SK-N-SH (cell line): Measurements from ENCODE around the gene DHRS1. TPM values are rescaled to one million over a fixed set of nuclear protein-coding genes. Genes with fewer than 3 reads are reported as not detected.

Experiments
- CTCF ChIA-PET: fragments of 300-600, 350-600 bp; formaldehyde crosslinking; extraction: SDS; loops from one replicate; lab custom pipeline; 2021; lab: Yijun Ruan, JAX
- POLR2A ChIA-PET: fragments of 350-600 bp; sonication (Branson Sonifier 250); formaldehyde crosslinking; extraction: SDS; loops from one replicate; lab custom pipeline; 2020; ENCODE audit warnings: antibody characterized with exemption, inconsistent platforms; lab: Yijun Ruan, JAX
- DNase-seq: peaks from one replicate; pipeline ENCODE4 v3.0.0; 2012
- H2AFZ ChIP-seq: fragments of 200-600 bp; sonication (generic); 2 replicates; pipeline ENCODE4 v1.8.1; 2016; ENCODE audit warnings: antibody characterized with exemption, mild to moderate bottlenecking, low read depth
- H3F3A ChIP-seq: fragments of 200-600 bp; sonication (generic); replicated peaks from 2 replicates; pipeline ENCODE3; 2016; ENCODE audit warnings: antibody characterized with exemption, mild to moderate bottlenecking; ENCODE audit not compliant: insufficient read depth
- H3K27ac ChIP-seq, 2 experiments: fragments of 200-500 bp in 1 of 2; fragments of 200-600 bp in 1 of 2; sonication (Bioruptor generic) in 1 of 2; sonication (generic), shearing (Covaris generic) in 1 of 2; 2 replicates each; pipeline versions ENCODE4 v1.5.1 to v1.6.1; 2014 to 2016; ENCODE audit warnings: low read depth in 2 of 2, inconsistent platforms in 1 of 2, low read length in 1 of 2, mild to moderate bottlenecking in 1 of 2, mixed read lengths in 1 of 2
- H3K27me3 ChIP-seq: fragments of 200-600 bp; sonication (generic), shearing (Covaris generic); 2 replicates; pipeline ENCODE4 v1.6.1; 2016; ENCODE audit warnings: mixed run types; ENCODE audit not compliant: insufficient read depth
- H3K36me3 ChIP-seq, 2 experiments: fragments of 200-500 bp in 1 of 2; fragments of 200-600 bp in 1 of 2; sonication (Bioruptor generic) in 1 of 2; sonication (generic) in 1 of 2; replicated peaks in 1 of 2; 2 replicates each; pipeline versions ENCODE3 to v1.5.1; 2014 to 2016; ENCODE audit warnings: low read length in 1 of 2, mild to moderate bottlenecking in 1 of 2; ENCODE audit not compliant: insufficient read depth in 2 of 2, control insufficient read depth in 1 of 2
- H3K4me1 ChIP-seq, 2 experiments: fragments of 200-500 bp in 1 of 2; fragments of 200-600 bp in 1 of 2; sonication (Bioruptor generic) in 1 of 2; sonication (generic), shearing (Covaris generic) in 1 of 2; 2 replicates each; pipeline versions ENCODE4 v1.5.1 to v1.6.1; 2014 to 2016; ENCODE audit warnings: low read depth in 1 of 2, low read length in 1 of 2, mixed run types in 1 of 2; ENCODE audit not compliant: insufficient read depth in 2 of 2, control insufficient read depth in 1 of 2
- H3K4me2 ChIP-seq: fragments of 200-600 bp; sonication (generic), shearing (Covaris generic); 2 replicates; pipeline ENCODE4 v1.6.1; 2017; ENCODE audit warnings: mixed run types
- H3K4me3 ChIP-seq, 2 experiments: fragments of 200-500 bp in 1 of 2; fragments of 200-600 bp in 1 of 2; sonication (Bioruptor generic) in 1 of 2; sonication (generic), shearing (Covaris generic) in 1 of 2; 2 replicates each; pipeline versions ENCODE4 v1.5.1 to v1.8.1; 2014 to 2016; ENCODE audit warnings: low read depth in 2 of 2, inconsistent platforms in 1 of 2, low read length in 1 of 2, mild to moderate bottlenecking in 1 of 2, mixed read lengths in 1 of 2, moderate library complexity in 1 of 2
- H3K79me2 ChIP-seq: fragments of 200-600 bp; sonication (generic); 2 replicates; pipeline ENCODE4 v1.8.1; 2017; ENCODE audit warnings: mild to moderate bottlenecking; ENCODE audit not compliant: insufficient read depth
- H3K9ac ChIP-seq: fragments of 200-600 bp; sonication (generic); 2 replicates; pipeline ENCODE4 v1.6.1; 2017; ENCODE audit warnings: mixed run types
- H3K9me2 ChIP-seq: fragments of 200-600 bp; sonication (generic); 2 replicates; pipeline ENCODE4 v1.6.1; 2017; ENCODE audit warnings: mixed run types
- H3K9me3 ChIP-seq: fragments of 200-600 bp; sonication (generic); 2 replicates; pipeline ENCODE4 v1.6.1; 2017; ENCODE audit warnings: mixed run types, mild to moderate bottlenecking, moderate library complexity
- H4K20me1 ChIP-seq: fragments of 200-600 bp; sonication (generic); 2 replicates; pipeline ENCODE4 v1.6.1; 2017; ENCODE audit warnings: mild to moderate bottlenecking, mixed run types; ENCODE audit not compliant: insufficient read depth
- FOSL2 ChIP-seq: IDR thresholded peaks from 2 replicates; pipeline ENCODE4 v1.4.0; 2012; ENCODE audit warnings: low read depth, mild to moderate bottlenecking, moderate library complexity, borderline replicate concordance
- FOXM1 ChIP-seq: IDR thresholded peaks from 2 replicates; pipeline ENCODE4 v1.4.0; 2012; ENCODE audit warnings: low read depth, mild to moderate bottlenecking
- GABPA ChIP-seq: IDR thresholded peaks from 2 replicates; pipeline ENCODE4 v1.4.0; 2012; ENCODE audit warnings: low read depth, mild to moderate bottlenecking
- IRF3 ChIP-seq: fragments of 150-350 bp; IDR thresholded peaks from 2 replicates; pipeline ENCODE4 v1.6.1; 2016; ENCODE audit warnings: mild to moderate bottlenecking, low read depth, low read length
- MAX ChIP-seq: IDR thresholded peaks from 2 replicates; pipeline ENCODE4 v1.4.0; 2012; ENCODE audit warnings: low read depth
- MEF2A ChIP-seq: IDR thresholded peaks from 2 replicates; pipeline ENCODE4 v1.4.0; 2012; ENCODE audit warnings: low read depth, borderline replicate concordance
- NFIC ChIP-seq: IDR thresholded peaks from 2 replicates; pipeline ENCODE4 v1.4.0; 2012; ENCODE audit warnings: borderline replicate concordance
- POLR2AphosphoS5 ChIP-seq: IDR thresholded peaks from 2 replicates; pipeline ENCODE4 v1.6.1; 2012; ENCODE audit warnings: low read depth, low read length
- RFX5 ChIP-seq: IDR thresholded peaks from 2 replicates; pipeline ENCODE4 v1.6.1; 2012; ENCODE audit warnings: mild to moderate bottlenecking, improper control_type of control experiment, low read length
- TEAD4 ChIP-seq: IDR thresholded peaks from 2 replicates; pipeline ENCODE4 v1.4.0; 2012; ENCODE audit warnings: mild to moderate bottlenecking, borderline replicate concordance; ENCODE audit not compliant: insufficient read depth
- ZBTB33 ChIP-seq: IDR thresholded peaks from 2 replicates; pipeline ENCODE4 v1.4.0; 2012; ENCODE audit warnings: low read depth, borderline replicate concordance
- WGBS: methylation state at CpG from one replicate; pipeline ENCODE4 v1.1.6; 2017; ENCODE audit warnings: low lambda C conversion rate; 5-methylcytosine and 5-hydroxymethylcytosine counted together
- polyA plus RNA-seq, 3 experiments: library from polyadenylated mRNA; depleted of rRNA; stranded (reverse); fragments of >200 nt; gene quantifications; 2 replicates each; pipeline ENCODE4 v1.2.3, GENCODE V29; 2012

DHRS1 gene
- polyA plus RNA-seq, 1 of the 3 experiments (the other 2 are of a cell fraction) = 65.4 TPM

GRCh38 chr14:24271134-24271833 is 28.3 kb downstream of the DHRS1 start, which contains the start of gene RABGGTA (continued):
- TF ChIP-seq TEAD4 = no peak
- TF ChIP-seq, all 33 proteins: peak for 16

- H3K79me2 ChIP-seq = no peaks in the 10 kb centered on the region; the same call in 1 of the 2 replicates
- ChIA-PET POLR2A (interaction anchor here (0.7 to 1.7 kb wide), 11 partner anchors 9 to 157 kb away, joined by 3 to 23 read pairs (median 5); partner anchors contain the start of genes DHRS1, MDP1, NOP9 and TINF2), CTCF (interaction anchor here (0.9 to 4.9 kb wide), 14 partner anchors 9 to 63 kb away, joined by 3 to 37 read pairs (median 4); partner anchors contain the start of genes CIDEB and TINF2)
- no peaks in the 10 kb centered on the region for H3F3A ChIP-seq
- H3K27ac ChIP-seq = peak overlapping the region; percentile 87 to 95
- no peaks in the 10 kb centered on the region for H4K20me1 ChIP-seq
- H3K27me3 ChIP-seq = no peaks in the 10 kb centered on the region
- TF ChIP-seq NFIC (no peak), RFX5 (no peak), IRF3 (no peak), FOSL2 (no peak), FOXM1 (no peak), GABPA (no peak), POLR2AphosphoS5 (no peak), MAX (no peak), ZBTB33 (no peak), MEF2A (no peak)
- DNase-seq = no peak
- H3K9me2 ChIP-seq = no peaks in the 10 kb centered on the region
- 20% methylated on average over 11 of the region's 13 CpGs for WGBS
- H2AFZ ChIP-seq = peak overlapping the region; percentile 96; the same call in 1 of the 2 replicates
- peaks cover 0 to 28% of the 10 kb centered on the region in 2 experiments for H3K36me3 ChIP-seq
- H3K4me3 ChIP-seq = peak overlapping the region; percentile 82 to 83
- H3K4me1 ChIP-seq = peaks cover 6 to 10% of the 10 kb centered on the region in 2 experiments; a peak in 2 of 4 replicates
- no peaks in the 10 kb centered on the region for H3K9me3 ChIP-seq
- peak overlapping the region; percentile 88 for H3K4me2 ChIP-seq
- H3K9ac ChIP-seq = peak overlapping the region; percentile 97
Observed at GRCh38 chr14:24270537-24271133, 28.9 kb downstream of the DHRS1 start.
